Neural crest cell (in vitro differentiated cells): Measurements from ENCODE around the gene CST3. TPM values are rescaled to one million over a fixed set of nuclear protein-coding genes. Genes with fewer than 3 reads are reported as not detected.

Experiments
- DNase-seq: peaks from one replicate; pipeline ENCODE4 v3.0.0; 2021; ENCODE audit warnings: low read depth, mixed read lengths, low spot score
- H3K27ac Mint-ChIP-seq: one replicate; pipeline ENCODE4 v1.8.0; 2021; ENCODE audit warnings: mild to moderate bottlenecking, mixed read lengths; ENCODE audit not compliant: unreplicated experiment
- H3K27me3 Mint-ChIP-seq: 2 replicates; pipeline ENCODE4 v1.8.0; 2021; ENCODE audit warnings: low read depth, mild to moderate bottlenecking, mixed read lengths
- H3K36me3 Mint-ChIP-seq: 2 replicates; pipeline ENCODE4 v1.8.0; 2021; ENCODE audit warnings: low read depth, mild to moderate bottlenecking, mixed read lengths
- H3K4me1 Mint-ChIP-seq: 2 replicates; pipeline ENCODE4 v1.8.0; 2021; ENCODE audit warnings: mixed read lengths
- H3K4me3 Mint-ChIP-seq: one replicate; pipeline ENCODE4 v1.8.0; 2021; ENCODE audit warnings: mild to moderate bottlenecking, mixed read lengths
- H3K9me3 Mint-ChIP-seq: 2 replicates; pipeline ENCODE4 v1.8.0; 2021; ENCODE audit warnings: mixed read lengths
- total RNA-seq: library from RNA; stranded (reverse); gene quantifications from 2 replicates; pipeline ENCODE4 v1.2.1, GENCODE V29; 2021
- TF ChIP-seq, protein P1 (sequence below): fragments of 200-600 bp; sonication (generic); conservative IDR thresholded peaks from 2 replicates; pipeline ENCODE4 v1.5.0; 2021; ENCODE audit warnings: antibody characterized with exemption, mild to moderate bottlenecking

The CST3 gene
- total RNA-seq, 1 donor from 2014 or later = 146 TPM

DNA sequence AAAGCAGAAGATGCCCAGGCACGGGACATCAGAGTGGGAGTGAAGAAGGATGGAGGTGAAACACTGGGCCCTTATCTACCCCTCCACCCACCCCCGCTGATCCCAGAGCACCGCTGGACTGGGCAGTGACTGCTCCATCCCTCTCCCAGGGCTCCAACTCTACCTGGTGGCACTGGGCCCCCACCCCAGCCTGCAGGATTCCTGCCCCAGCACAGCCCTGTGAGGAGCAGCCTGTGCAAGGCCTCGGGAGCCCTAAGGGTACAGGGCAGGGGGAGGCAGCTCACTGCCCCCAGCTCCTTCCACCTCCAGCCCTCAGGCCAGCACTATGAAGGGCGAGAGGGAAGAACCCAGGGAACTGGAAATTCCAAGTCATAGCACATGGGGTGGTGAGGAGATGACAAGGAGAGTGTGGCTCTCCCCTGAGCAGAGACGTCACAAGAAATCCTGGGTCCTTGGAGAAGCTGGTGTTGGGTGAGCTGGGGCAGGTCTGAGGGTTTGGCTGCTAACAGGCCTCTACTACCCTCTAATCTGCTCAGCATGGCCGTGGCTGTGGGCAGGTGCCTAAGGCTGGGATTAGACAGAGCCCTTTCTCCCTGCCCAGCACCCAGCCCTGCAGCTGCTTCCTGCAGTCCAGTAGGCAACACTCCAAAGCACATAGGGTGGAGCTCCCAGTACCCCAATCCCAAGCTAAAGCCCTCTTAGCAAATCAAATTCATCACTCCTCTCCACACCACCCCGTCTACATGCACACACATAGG, 3.5 kb downstream of the CST3 start:
- Mint-ChIP-seq H3K27ac (no peak overlapping the region), H3K4me1 (peaks cover 25% of the 10 kb centered on the region), H3K9me3 (no peaks in the 10 kb centered on the region), H3K27me3 (no peaks in the 10 kb centered on the region), H3K36me3 (peaks cover 2% of the 10 kb centered on the region), H3K4me3 (peak overlapping the region; percentile 50)
- TF ChIP-seq, protein P1, sequence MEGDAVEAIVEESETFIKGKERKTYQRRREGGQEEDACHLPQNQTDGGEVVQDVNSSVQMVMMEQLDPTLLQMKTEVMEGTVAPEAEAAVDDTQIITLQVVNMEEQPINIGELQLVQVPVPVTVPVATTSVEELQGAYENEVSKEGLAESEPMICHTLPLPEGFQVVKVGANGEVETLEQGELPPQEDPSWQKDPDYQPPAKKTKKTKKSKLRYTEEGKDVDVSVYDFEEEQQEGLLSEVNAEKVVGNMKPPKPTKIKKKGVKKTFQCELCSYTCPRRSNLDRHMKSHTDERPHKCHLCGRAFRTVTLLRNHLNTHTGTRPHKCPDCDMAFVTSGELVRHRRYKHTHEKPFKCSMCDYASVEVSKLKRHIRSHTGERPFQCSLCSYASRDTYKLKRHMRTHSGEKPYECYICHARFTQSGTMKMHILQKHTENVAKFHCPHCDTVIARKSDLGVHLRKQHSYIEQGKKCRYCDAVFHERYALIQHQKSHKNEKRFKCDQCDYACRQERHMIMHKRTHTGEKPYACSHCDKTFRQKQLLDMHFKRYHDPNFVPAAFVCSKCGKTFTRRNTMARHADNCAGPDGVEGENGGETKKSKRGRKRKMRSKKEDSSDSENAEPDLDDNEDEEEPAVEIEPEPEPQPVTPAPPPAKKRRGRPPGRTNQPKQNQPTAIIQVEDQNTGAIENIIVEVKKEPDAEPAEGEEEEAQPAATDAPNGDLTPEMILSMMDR = no peak
- no peak for DNase-seq

- Mint-ChIP-seq H3K27ac (no peak overlapping the region), H3K27me3 (no peaks in the 10 kb centered on the region), H3K9me3 (peaks cover 4% of the 10 kb centered on the region), H3K4me1 (peaks cover 25% of the 10 kb centered on the region), H3K4me3 (peak overlapping the region; percentile 4), H3K36me3 (peaks cover 6% of the 10 kb centered on the region)
- TF ChIP-seq, protein P1 = no peak
- no peak for DNase-seq
Measured at GRCh38 chr20:23632711-23633573, 4.8 kb downstream of the CST3 start.

GRCh38 chr20:23631981-23632710, 5.6 kb downstream of the CST3 start:
- H3K4me3 Mint-ChIP-seq = no peak overlapping the region
- TF ChIP-seq, protein P1 = no peak
- peaks cover 4% of the 10 kb centered on the region for H3K9me3 Mint-ChIP-seq
- H3K36me3 Mint-ChIP-seq = peaks cover 6% of the 10 kb centered on the region
- H3K27ac Mint-ChIP-seq = no peak overlapping the region
- no peak for DNase-seq
- H3K4me1 Mint-ChIP-seq = peaks cover 25% of the 10 kb centered on the region
- no peaks in the 10 kb centered on the region for H3K27me3 Mint-ChIP-seq

DNA sequence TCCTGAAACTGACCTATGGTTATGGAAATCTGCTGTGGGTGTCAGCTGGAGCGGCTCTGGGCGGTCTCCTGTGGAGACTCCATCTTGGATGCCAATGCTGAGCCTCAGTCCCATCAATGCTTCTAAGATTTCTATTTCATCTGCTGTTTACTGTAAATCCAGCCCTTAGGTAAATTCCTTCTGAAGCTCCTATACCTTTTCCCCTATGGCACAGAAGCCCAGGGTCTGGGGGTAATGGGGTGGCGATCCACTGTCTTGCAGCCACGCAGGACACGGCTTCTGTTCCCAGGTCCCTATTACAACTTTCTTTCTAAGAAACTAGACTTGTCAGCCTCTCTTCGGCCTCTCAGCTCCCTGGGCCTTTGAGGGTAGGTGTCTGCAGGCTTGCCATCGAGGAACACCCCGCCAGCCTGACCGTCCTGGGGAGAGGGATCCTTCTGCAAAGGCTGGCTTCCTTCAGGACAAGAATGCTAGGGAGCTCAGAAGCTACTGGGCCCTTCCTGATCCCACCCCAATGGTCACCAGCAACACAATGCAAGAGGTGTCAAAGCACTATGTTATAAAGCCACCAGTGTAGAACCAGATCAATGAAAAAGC, 6.4 kb downstream of the CST3 start:
- peaks cover 4% of the 10 kb centered on the region for H3K9me3 Mint-ChIP-seq
- H3K4me1 Mint-ChIP-seq = peaks cover 16% of the 10 kb centered on the region
- peaks cover 6% of the 10 kb centered on the region for H3K36me3 Mint-ChIP-seq
- TF ChIP-seq, protein P1 = no peak
- H3K27ac Mint-ChIP-seq = no peak overlapping the region
- H3K4me3 Mint-ChIP-seq = no peak overlapping the region
- H3K27me3 Mint-ChIP-seq = no peaks in the 10 kb centered on the region
- DNase-seq = no peak

- Mint-ChIP-seq H3K36me3 (peaks cover 6% of the 10 kb centered on the region), H3K4me3 (no peak overlapping the region), H3K27ac (no peak overlapping the region), H3K4me1 (peaks cover 15% of the 10 kb centered on the region), H3K9me3 (peaks cover 4% of the 10 kb centered on the region), H3K27me3 (no peaks in the 10 kb centered on the region)
- DNase-seq = no peak
- TF ChIP-seq, protein P1 = no peak
Measured at GRCh38 chr20:23630392-23630849, 7.3 kb downstream of the CST3 start.
